SH-SY5Y (cell line): Measurements from ENCODE around the gene COMMD3.

Source experiments
- GATA2 ChIP-seq: IDR thresholded peaks from 2 replicates; pipeline ENCODE4 v1.6.1; 2011; ENCODE audit warnings: mild to moderate bottlenecking, low read depth, low read length
- GATA3 ChIP-seq: IDR thresholded peaks from 2 replicates; pipeline ENCODE4 v1.6.1; 2011; ENCODE audit warnings: low read depth, mild to moderate bottlenecking, low read length, moderate library complexity

Gene COMMD3

GRCh38 chr10:22316286-22317075 lies at the start of gene COMMD3:
TSS of gene COMMD3 (plus strand) at chr10:22316388. CDS start at chr10:22316418, 30 bp downstream.
- TF ChIP-seq GATA2 (no peak), GATA3 (no peak)

- TF ChIP-seq GATA2 (no peak), GATA3 (no peak)
Measured at GRCh38 chr10:22268503-22268902, 47.7 kb upstream of the COMMD3 start.

GRCh38 chr10:22271786-22272185 lies 44.4 kb upstream of the COMMD3 start:
- TF ChIP-seq GATA3 (no peak), GATA2 (no peak)

GRCh38 chr10:22278441-22278782 lies 37.8 kb upstream of the COMMD3 start:
- no peak for TF ChIP-seq GATA2
- no peak for TF ChIP-seq GATA3

- TF ChIP-seq GATA3: no peak
- TF ChIP-seq GATA2: no peak
Measured at GRCh38 chr10:22280078-22280477, 36.1 kb upstream of the COMMD3 start.

GRCh38 chr10:22285130-22285529 lies 31.1 kb upstream of the COMMD3 start:
- TF ChIP-seq GATA2: no peak
- no peak for TF ChIP-seq GATA3

- no peak for TF ChIP-seq GATA3
- TF ChIP-seq GATA2: no peak
Measured at GRCh38 chr10:22293747-22294404, 22.3 kb upstream of the COMMD3 start.

- TF ChIP-seq GATA2: no peak
- no peak for TF ChIP-seq GATA3
Measured at GRCh38 chr10:22294694-22295093, 21.5 kb upstream of the COMMD3 start.

GRCh38 chr10:22301193-22301592 lies 15.0 kb upstream of the COMMD3 start:
- TF ChIP-seq GATA3: no peak
- no peak for TF ChIP-seq GATA2

- no peak for TF ChIP-seq GATA3
- TF ChIP-seq GATA2: no peak
Measured at GRCh38 chr10:22303461-22303860, 12.7 kb upstream of the COMMD3 start.

GRCh38 chr10:22305721-22306120 lies 10.5 kb upstream of the COMMD3 start:
- no peak for TF ChIP-seq GATA3
- TF ChIP-seq GATA2: no peak

- TF ChIP-seq GATA2: no peak
Measured at GRCh38 chr10:22308390-22308789, 7.8 kb upstream of the COMMD3 start.

- no peak for TF ChIP-seq GATA2
Measured at GRCh38 chr10:22309180-22310000, 6.8 kb upstream of the COMMD3 start.

GRCh38 chr10:22310928-22311327 lies 5.3 kb upstream of the COMMD3 start:
- no peak for TF ChIP-seq GATA3
- TF ChIP-seq GATA2: no peak

- TF ChIP-seq GATA3 (no peak), GATA2 (no peak)
Measured at GRCh38 chr10:22314852-22315251, 1.3 kb upstream of the COMMD3 start.
